Stimulated activated naive CD8-positive, alpha-beta T cell treated with anti-CD3 and anti-CD28 coated beads, Interleukin-15, Interleukin-2, amounts not matched to agents 100 ng/mL and 50 ng/mL, for 24 hours (primary cell): Measurements from ENCODE around the gene FRS3.
A peak's percentile ranks its signal among the peaks of the same experiment; 100 is the strongest.

Experiments used
- H3K27ac Mint-ChIP-seq: one replicate; pipeline ENCODE4 v1.8.0; 2021; ENCODE audit warnings: mild to moderate bottlenecking, mixed read lengths
- H3K27me3 Mint-ChIP-seq: one replicate; pipeline ENCODE4 v1.8.0; 2021; ENCODE audit warnings: mixed read lengths
- H3K36me3 Mint-ChIP-seq: one replicate; pipeline ENCODE4 v1.8.0; 2021; ENCODE audit warnings: low read depth, mixed read lengths
- H3K4me1 Mint-ChIP-seq: one replicate; pipeline ENCODE4 v1.8.0; 2021; ENCODE audit warnings: low read depth, mixed read lengths
- H3K4me3 Mint-ChIP-seq: one replicate; pipeline ENCODE4 v1.8.0; 2021; ENCODE audit warnings: mild to moderate bottlenecking, mixed read lengths
- H3K9me3 Mint-ChIP-seq: one replicate; pipeline ENCODE4 v1.8.0; 2021; ENCODE audit warnings: mixed read lengths

FRS3 gene

DNA sequence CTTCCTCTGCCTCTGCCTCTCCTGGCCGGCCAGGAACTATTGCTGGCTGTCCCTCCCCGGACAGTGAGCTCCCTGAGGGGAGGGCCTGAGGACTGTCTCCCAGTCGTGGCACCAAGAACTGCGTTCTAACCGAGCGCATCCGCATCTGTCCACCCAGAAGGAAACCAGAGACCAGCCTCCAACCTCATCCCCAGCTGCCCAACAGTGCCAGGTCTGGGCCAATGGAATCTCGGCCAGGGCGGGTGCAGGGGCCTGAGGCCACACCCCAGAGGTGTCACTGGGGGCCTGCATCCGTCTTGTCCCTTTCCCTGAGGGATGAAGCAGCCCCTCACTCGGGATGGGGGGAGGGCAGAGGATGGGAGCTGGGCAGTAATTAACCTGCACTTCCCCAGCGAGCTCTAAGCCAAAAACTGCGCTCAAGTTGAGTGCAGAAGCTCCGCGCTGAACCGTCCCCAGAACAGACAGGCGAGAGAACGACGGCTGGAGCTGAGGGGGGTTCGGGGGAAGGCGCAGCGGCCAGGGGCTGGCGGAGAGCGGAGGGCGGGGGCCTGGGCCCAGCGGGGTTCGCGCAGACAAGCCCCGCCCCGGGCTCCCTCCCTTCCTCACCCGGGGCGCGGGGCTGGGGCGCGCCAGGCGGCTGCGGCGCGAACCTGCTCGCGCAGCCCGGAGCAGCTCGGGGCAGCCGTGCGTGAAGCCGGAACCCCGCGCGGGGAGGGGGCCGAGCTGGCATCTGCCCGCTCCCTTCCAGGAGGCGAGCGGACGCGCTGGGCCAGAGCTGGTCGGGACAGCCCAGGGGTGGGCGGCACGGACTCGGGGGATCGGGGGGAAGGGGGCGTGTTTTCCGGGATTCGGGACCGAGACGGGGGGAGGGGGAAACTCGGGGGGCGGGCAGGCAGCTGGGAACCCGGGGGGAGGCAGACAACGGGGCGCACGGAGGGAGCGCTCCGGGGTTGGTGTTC lies 45.7 kb downstream of the FRS3 start:
- H3K27ac Mint-ChIP-seq, result peak overlapping the region; percentile 78
- peak overlapping the region; percentile 82 for H3K4me3 Mint-ChIP-seq
- no peaks in the 10 kb centered on the region for H3K36me3 Mint-ChIP-seq
- H3K4me1 Mint-ChIP-seq, result peaks cover 48% of the 10 kb centered on the region
- no peaks in the 10 kb centered on the region for H3K27me3 Mint-ChIP-seq
- no peaks in the 10 kb centered on the region for H3K9me3 Mint-ChIP-seq

DNA sequence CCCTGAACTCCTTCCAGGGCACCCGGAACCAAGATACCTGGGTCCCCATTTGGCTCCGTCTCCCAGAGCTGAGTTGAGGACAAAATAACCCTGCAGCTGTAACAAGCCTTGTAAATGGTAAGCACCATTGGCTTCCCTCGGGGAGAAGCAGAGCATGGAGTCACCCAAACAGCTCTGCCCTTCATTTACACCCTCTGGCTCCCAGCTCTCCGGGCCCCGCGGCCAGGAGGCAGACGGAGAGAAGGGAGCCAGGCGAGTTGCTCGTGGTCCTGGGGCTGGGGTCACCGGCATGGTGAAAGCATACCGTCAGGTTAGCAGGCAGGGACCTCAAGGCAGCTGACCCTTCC lies 46.4 kb downstream of the FRS3 start:
- H3K27ac Mint-ChIP-seq, result peak overlapping the region; percentile 78
- no peaks in the 10 kb centered on the region for H3K36me3 Mint-ChIP-seq
- H3K4me1 Mint-ChIP-seq, result peaks cover 50% of the 10 kb centered on the region
- peak overlapping the region; percentile 82 for H3K4me3 Mint-ChIP-seq
- H3K9me3 Mint-ChIP-seq, result no peaks in the 10 kb centered on the region
- H3K27me3 Mint-ChIP-seq, result no peaks in the 10 kb centered on the region

GRCh38 chr6:41732591-41733359 lies 46.9 kb downstream of the FRS3 start:
- Mint-ChIP-seq H3K4me3 (peak overlapping the region; percentile 67), H3K4me1 (peaks cover 50% of the 10 kb centered on the region), H3K27ac (peak overlapping the region; percentile 78), H3K9me3 (no peaks in the 10 kb centered on the region), H3K36me3 (no peaks in the 10 kb centered on the region), H3K27me3 (no peaks in the 10 kb centered on the region)

GRCh38 chr6:41732149-41732548 lies 47.6 kb downstream of the FRS3 start:
- Mint-ChIP-seq H3K4me1 (peaks cover 53% of the 10 kb centered on the region), H3K9me3 (no peaks in the 10 kb centered on the region), H3K27me3 (no peaks in the 10 kb centered on the region), H3K27ac (peak overlapping the region; percentile 69), H3K36me3 (no peaks in the 10 kb centered on the region), H3K4me3 (peak overlapping the region; percentile 67)

GRCh38 chr6:41731561-41732086 lies 48.1 kb downstream of the FRS3 start:
- peak overlapping the region; percentile 55 for H3K27ac Mint-ChIP-seq
- no peaks in the 10 kb centered on the region for H3K9me3 Mint-ChIP-seq
- no peaks in the 10 kb centered on the region for H3K27me3 Mint-ChIP-seq
- peaks cover 56% of the 10 kb centered on the region for H3K4me1 Mint-ChIP-seq
- H3K36me3 Mint-ChIP-seq, result no peaks in the 10 kb centered on the region
- peak overlapping the region; percentile 51 for H3K4me3 Mint-ChIP-seq

DNA sequence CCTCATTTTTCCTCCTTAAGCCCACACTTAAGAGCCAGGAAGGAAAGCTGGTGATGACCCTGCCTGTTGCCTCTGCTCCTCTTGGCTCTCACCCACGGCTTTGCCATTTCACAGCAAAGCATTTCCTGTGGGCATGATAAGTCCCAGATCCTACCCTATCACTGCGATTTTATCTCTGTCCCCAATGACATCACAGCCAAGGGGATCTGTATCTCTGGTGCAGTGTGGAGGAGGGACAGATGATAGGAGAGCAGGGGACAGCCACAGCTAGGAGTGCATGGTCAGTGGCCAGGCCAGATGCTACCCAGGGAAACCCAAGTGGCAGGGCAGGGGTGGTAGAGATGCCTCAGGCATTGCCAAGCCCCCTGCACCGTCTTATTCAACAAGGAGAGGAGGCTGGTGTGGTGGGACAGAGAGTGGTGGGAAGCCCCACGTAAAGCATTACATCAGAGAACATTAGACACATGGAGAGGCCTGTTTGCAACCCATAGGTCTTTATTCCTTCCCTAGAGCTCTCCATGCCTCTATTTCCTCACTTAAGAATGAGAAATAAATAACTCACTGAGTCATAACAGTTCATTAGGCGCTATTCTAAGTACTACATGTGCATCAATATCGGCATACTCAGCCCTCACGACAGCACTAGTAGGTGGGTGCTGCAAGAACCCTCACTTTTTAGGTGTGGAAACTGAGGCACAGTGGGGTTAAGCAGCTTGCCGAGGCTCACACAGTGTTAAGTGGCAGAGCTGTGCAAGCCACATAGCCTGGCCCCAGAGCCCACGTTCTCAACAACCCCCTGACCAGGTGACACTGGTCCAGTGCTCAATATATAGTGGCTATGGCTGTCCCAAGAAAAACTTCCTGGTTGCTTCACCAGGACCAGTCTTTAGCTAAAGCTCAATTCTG lies 48.9 kb downstream of the FRS3 start:
- no peaks in the 10 kb centered on the region for H3K9me3 Mint-ChIP-seq
- peaks cover 56% of the 10 kb centered on the region for H3K4me1 Mint-ChIP-seq
- no peaks in the 10 kb centered on the region for H3K36me3 Mint-ChIP-seq
- peak overlapping the region; percentile 37 for H3K4me3 Mint-ChIP-seq
- H3K27ac Mint-ChIP-seq, result peak overlapping the region; percentile 55
- no peaks in the 10 kb centered on the region for H3K27me3 Mint-ChIP-seq

- H3K27ac Mint-ChIP-seq, result no peak overlapping the region
- no peaks in the 10 kb centered on the region for H3K36me3 Mint-ChIP-seq
- H3K27me3 Mint-ChIP-seq, result no peaks in the 10 kb centered on the region
- no peak overlapping the region for H3K4me3 Mint-ChIP-seq
- peaks cover 60% of the 10 kb centered on the region for H3K4me1 Mint-ChIP-seq
- H3K9me3 Mint-ChIP-seq, result no peaks in the 10 kb centered on the region
These were observed 50.1 kb downstream of the FRS3 start for GRCh38 chr6:41729624-41730023.

- Mint-ChIP-seq H3K36me3 (no peaks in the 10 kb centered on the region), H3K4me1 (peaks cover 64% of the 10 kb centered on the region), H3K9me3 (no peaks in the 10 kb centered on the region), H3K27ac (peak overlapping the region; percentile 49), H3K4me3 (no peak overlapping the region), H3K27me3 (no peaks in the 10 kb centered on the region)
These were observed 50.7 kb downstream of the FRS3 start for GRCh38 chr6:41728954-41729353.

DNA sequence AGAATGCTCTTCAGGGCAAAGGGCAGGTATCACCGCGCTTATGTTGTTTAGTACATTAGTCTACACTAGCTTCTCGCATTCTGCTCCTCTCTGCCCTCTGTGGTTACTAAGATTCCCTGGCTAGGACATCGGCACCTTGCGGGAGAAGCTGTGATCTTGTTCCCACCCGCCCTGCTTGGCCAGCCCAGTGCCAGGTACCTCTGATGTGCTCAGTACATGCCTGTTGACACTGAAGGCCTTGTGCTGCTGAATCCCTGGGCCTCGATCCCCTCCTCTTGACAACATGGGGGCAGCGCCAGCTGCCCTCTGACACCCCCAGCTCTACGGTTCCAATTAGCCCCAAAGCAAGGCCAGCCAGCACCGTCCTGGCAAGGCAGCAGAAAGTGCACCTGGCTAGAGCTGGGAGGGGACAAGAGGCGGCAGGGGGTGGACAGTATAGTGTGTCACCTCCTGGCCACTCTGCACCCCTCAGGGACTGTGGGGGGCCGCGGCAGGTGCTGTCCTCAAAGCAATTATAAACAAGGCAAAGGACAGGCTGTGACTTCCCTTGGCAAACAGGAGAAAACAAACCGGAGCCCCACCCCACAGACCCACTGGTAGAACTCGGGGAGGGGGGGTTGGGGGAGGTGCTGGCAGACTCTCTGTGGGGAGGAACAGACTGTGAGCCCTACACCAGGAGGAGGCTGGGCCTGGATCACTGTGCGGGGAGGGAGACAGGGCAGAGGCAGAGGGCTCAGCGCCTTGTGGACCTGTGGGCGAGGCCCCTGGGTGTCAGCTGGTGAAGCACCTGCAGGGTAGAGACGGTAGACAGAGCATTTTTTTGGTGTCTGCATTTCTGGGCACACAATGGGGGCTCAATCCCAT lies 51.4 kb downstream of the FRS3 start:
- H3K27me3 Mint-ChIP-seq, result no peaks in the 10 kb centered on the region
- no peaks in the 10 kb centered on the region for H3K36me3 Mint-ChIP-seq
- H3K27ac Mint-ChIP-seq, result no peak overlapping the region
- H3K9me3 Mint-ChIP-seq, result no peaks in the 10 kb centered on the region
- peaks cover 62% of the 10 kb centered on the region for H3K4me1 Mint-ChIP-seq
- no peak overlapping the region for H3K4me3 Mint-ChIP-seq

- no peak overlapping the region for H3K27ac Mint-ChIP-seq
- no peaks in the 10 kb centered on the region for H3K27me3 Mint-ChIP-seq
- H3K9me3 Mint-ChIP-seq, result no peaks in the 10 kb centered on the region
- peaks cover 61% of the 10 kb centered on the region for H3K4me1 Mint-ChIP-seq
- no peaks in the 10 kb centered on the region for H3K36me3 Mint-ChIP-seq
- H3K4me3 Mint-ChIP-seq, result no peak overlapping the region
These were observed 52.0 kb downstream of the FRS3 start for GRCh38 chr6:41727705-41728072.

GRCh38 chr6:41726876-41727275 lies 52.8 kb downstream of the FRS3 start:
- no peaks in the 10 kb centered on the region for H3K9me3 Mint-ChIP-seq
- H3K4me3 Mint-ChIP-seq, result peak overlapping the region; percentile 47
- no peaks in the 10 kb centered on the region for H3K36me3 Mint-ChIP-seq
- peaks cover 53% of the 10 kb centered on the region for H3K4me1 Mint-ChIP-seq
- no peak overlapping the region for H3K27ac Mint-ChIP-seq
- no peaks in the 10 kb centered on the region for H3K27me3 Mint-ChIP-seq

GRCh38 chr6:41724586-41725501 lies 54.9 kb downstream of the FRS3 start:
- H3K27me3 Mint-ChIP-seq, result no peaks in the 10 kb centered on the region
- H3K9me3 Mint-ChIP-seq, result no peaks in the 10 kb centered on the region
- no peak overlapping the region for H3K4me3 Mint-ChIP-seq
- peaks cover 41% of the 10 kb centered on the region for H3K4me1 Mint-ChIP-seq
- H3K27ac Mint-ChIP-seq, result no peak overlapping the region
- no peaks in the 10 kb centered on the region for H3K36me3 Mint-ChIP-seq

DNA sequence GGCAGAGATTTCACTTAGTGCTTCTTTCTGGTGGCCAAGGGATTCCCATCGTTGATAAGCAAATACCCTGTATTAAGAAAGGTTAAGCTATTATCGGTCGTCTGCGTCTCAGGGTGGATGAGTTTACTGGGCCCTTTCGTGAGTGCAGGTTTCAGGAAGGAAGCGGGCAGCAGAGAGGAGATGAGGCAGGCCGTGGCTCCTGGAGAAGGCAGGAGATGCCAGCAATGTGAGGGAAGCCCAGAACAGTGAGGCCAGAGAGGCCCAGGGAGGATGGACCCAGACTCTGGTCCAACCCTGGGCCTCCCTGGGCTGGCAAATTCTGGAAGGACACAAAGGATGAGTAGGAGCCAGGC lies 55.5 kb downstream of the FRS3 start:
- Mint-ChIP-seq H3K27ac (no peak overlapping the region), H3K9me3 (no peaks in the 10 kb centered on the region), H3K4me1 (peaks cover 36% of the 10 kb centered on the region), H3K36me3 (no peaks in the 10 kb centered on the region), H3K27me3 (no peaks in the 10 kb centered on the region), H3K4me3 (peak overlapping the region; percentile 56)
